ENCODE results near the gene XIRP1. TPM values are rescaled to one million over a fixed set of nuclear protein-coding genes. Genes with fewer than 3 reads are reported as not detected.

Gene XIRP1
- total and polyA plus RNA-seq, 2 donors (not counting 1 experiment from before 2014, with no cell fraction given) = not detected

DNA sequence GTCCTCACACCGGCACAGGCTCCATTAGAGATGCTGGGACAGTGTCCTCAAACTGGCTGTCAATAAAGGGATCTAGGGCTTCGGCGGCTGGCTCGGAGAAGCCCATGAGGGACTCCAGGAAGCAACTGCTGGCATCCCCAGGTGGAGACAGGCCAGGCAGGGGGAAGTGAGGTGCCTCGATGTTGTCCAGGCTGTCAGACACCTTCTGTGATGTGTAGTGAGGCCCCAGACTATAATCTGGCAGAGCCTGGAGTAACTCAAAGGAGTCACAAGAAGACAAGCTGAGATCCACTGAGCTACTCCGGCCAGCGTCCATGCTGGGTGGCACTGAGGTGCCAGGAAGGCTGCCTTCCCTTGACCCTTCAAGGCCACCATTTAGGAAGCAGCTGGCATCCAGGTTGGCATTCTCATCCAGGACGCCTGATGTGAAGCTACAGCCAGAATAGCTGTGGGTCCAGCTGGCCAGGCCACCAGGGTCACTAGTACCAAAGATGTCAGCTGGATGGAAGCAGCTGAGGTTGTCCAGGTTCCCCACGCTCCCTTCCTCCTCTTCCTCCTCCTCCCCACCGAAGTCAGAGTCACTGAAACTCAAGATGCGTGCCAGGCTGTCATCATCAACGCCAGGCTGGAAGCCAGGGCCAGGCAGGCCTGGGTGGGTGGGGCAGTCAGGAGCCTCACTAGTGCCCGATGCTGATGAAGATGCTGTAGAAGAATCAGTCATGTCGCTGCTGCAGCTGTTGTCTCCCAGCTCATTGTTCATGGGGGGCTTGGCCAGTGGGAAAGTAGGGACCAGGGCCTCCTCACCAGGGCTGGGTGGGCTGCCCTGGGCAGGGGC lies 49.1 kb downstream of the XIRP1 start:
- H3K4me1 Mint-ChIP-seq = peaks cover 62% of the 10 kb centered on the region
- H3K4me2 ChIP-seq (replicated peaks; ENCODE audit: low read depth, low read length, poor library complexity, severe bottlenecking) = no peak overlapping the region
- H4K20me1 ChIP-seq (ENCODE audit: control insufficient read depth, insufficient read depth, low read length, poor library complexity, severe bottlenecking) = peaks cover 78% of the 10 kb centered on the region
- no peak overlapping the region for H3K27ac ChIP-seq (ENCODE audit: low read length in 2 of 2)
- no peak overlapping the region for H3K9ac ChIP-seq (ENCODE audit: low read length)
- intact Hi-C loops (cut with micrococcal nuclease) = no loop called here
- H3K36me3 ChIP-seq (replicated peaks in 1 of 2; ENCODE audit: control extremely low read depth in 1 of 2, control insufficient read depth in 1 of 2, extremely low read depth in 1 of 2, insufficient read depth in 2 of 2, low read length in 1 of 2) = peaks cover 2 to 63% of the 10 kb centered on the region in 2 experiments
- DNase-seq (no peak), ATAC-seq (ENCODE audit: low read depth) (no peak)
- H3K4me3 ChIP-seq (ENCODE audit: control extremely low read depth in 1 of 5, extremely low read depth in 1 of 5, insufficient read depth in 1 of 5, low read depth in 2 of 5, low read length in 4 of 5) = no peak overlapping the region
- ChIA-PET POLR2A (no interaction called here), CTCF (interaction anchor here (0.8 to 1.5 kb wide), 4 partner anchors 11 to 148 kb away, joined by 4 to 5 read pairs (median 4); no protein-coding TSS in a partner anchor)
- no peaks in the 10 kb centered on the region for H3K27me3 ChIP-seq (replicated peaks in 1 of 4; ENCODE audit: control extremely low read depth in 1 of 4, control insufficient read depth in 3 of 4, insufficient read depth in 4 of 4, low read length in 3 of 4)
- 79% methylated on average over 13 of the region's 14 CpGs for WGBS (ENCODE audit: insufficient coverage)
- H3K9me3 Mint-ChIP-seq (ENCODE audit: insufficient read depth) = no peaks in the 10 kb centered on the region
- H3K4me1 ChIP-seq (ENCODE audit: control insufficient read depth in 2 of 2, insufficient read depth in 2 of 2, low read length in 2 of 2) = peaks cover 48 to 52% of the 10 kb centered on the region in 2 donors
- H3K4me3 Mint-ChIP-seq = no peak overlapping the region
- TF ChIP-seq CTCF (IDR thresholded peaks at IDR 0.05) (no peak), EZH2 (IDR thresholded peaks at IDR 0.05; ENCODE audit: borderline replicate concordance, insufficient read depth, low read depth, low read length, poor library complexity, severe bottlenecking) (no peak)
- no peaks in the 10 kb centered on the region for H3K27me3 Mint-ChIP-seq
- no peaks in the 10 kb centered on the region for H3K9me3 ChIP-seq (ENCODE audit: control extremely low read depth in 1 of 3, control insufficient read depth in 2 of 3, insufficient read depth in 1 of 3, low read length in 2 of 3)
- H2AFZ ChIP-seq (ENCODE audit: insufficient read depth, low read depth, low read length, poor library complexity, severe bottlenecking) = no peak overlapping the region
- H3K79me2 ChIP-seq (ENCODE audit: control insufficient read depth, insufficient read depth, low read length) = peaks cover 65% of the 10 kb centered on the region
- H3K27ac Mint-ChIP-seq = peak overlapping the region; percentile 44

DNA sequence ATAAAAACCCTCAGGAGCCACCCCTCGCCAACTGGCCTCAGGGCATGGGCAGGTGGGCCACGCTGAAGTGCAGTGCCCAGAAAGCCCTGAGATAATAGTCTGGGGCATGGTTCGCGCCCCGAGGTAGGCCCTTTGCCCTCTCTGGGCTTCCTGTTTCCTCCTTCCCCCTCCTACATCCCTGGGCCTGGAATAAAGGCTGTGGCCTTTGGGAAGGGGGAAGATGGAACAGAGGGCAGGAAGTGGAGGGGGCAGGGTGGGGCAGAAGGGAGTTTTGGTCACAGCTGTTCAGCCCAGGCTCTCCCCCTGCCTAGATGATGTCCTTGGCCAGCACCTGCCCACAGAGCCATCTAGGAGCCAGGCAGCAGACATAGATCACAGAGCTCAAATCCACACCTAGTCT lies 50.3 kb downstream of the XIRP1 start:
- Histone ChIP-seq H3K9ac (ENCODE audit: low read length) (no peak overlapping the region), H2AFZ (ENCODE audit: insufficient read depth, low read depth, low read length, poor library complexity, severe bottlenecking) (no peak overlapping the region), H3K36me3 (replicated peaks in 1 of 2; ENCODE audit: control extremely low read depth in 1 of 2, control insufficient read depth in 1 of 2, extremely low read depth in 1 of 2, insufficient read depth in 2 of 2, low read length in 1 of 2) (peaks cover 2 to 73% of the 10 kb centered on the region in 2 experiments), H3K79me2 (ENCODE audit: control insufficient read depth, insufficient read depth, low read length) (peaks cover 53% of the 10 kb centered on the region), H4K20me1 (ENCODE audit: control insufficient read depth, insufficient read depth, low read length, poor library complexity, severe bottlenecking) (peaks cover 66% of the 10 kb centered on the region), H3K4me2 (replicated peaks; ENCODE audit: low read depth, low read length, poor library complexity, severe bottlenecking) (peak overlapping the region; percentile 40), H3K27me3 (replicated peaks in 1 of 4; ENCODE audit: control extremely low read depth in 1 of 4, control insufficient read depth in 3 of 4, insufficient read depth in 4 of 4, low read length in 3 of 4) (no peaks in the 10 kb centered on the region), H3K27ac (ENCODE audit: low read length in 2 of 2) (peak overlapping the region; percentile 19 to 62), H3K4me3 (ENCODE audit: control extremely low read depth in 1 of 5, extremely low read depth in 1 of 5, insufficient read depth in 1 of 5, low read depth in 2 of 5, low read length in 4 of 5) (no peak overlapping the region), H3K4me1 (ENCODE audit: control insufficient read depth in 2 of 2, insufficient read depth in 2 of 2, low read length in 2 of 2) (peaks cover 36 to 40% of the 10 kb centered on the region in 2 donors), H3K9me3 (ENCODE audit: control extremely low read depth in 1 of 3, control insufficient read depth in 2 of 3, insufficient read depth in 1 of 3, low read length in 2 of 3) (no peaks in the 10 kb centered on the region)
- DNase-seq = no peak
- no peak for ATAC-seq (ENCODE audit: low read depth)
- Mint-ChIP-seq H3K27me3 (no peaks in the 10 kb centered on the region), H3K4me1 (peaks cover 50% of the 10 kb centered on the region), H3K27ac (peak overlapping the region; percentile 86), H3K9me3 (ENCODE audit: insufficient read depth) (no peaks in the 10 kb centered on the region), H3K4me3 (peak overlapping the region; percentile 44)
- POLR2A ChIA-PET = interaction anchor here (1.5 kb wide), 1 partner anchor 9 kb away, joined by 3 read pairs; no protein-coding TSS in a partner anchor
- intact Hi-C loops (cut with micrococcal nuclease) = no loop called here
- no CpG with 5 or more reads among the region's 5 CpGs for WGBS (ENCODE audit: insufficient coverage)
- CTCF ChIA-PET = interaction anchor here (1.4 to 1.5 kb wide), 2 partner anchors 10 to 146 kb away, joined by 4 to 5 read pairs; no protein-coding TSS in a partner anchor
- TF ChIP-seq CTCF (IDR thresholded peaks at IDR 0.05) = no peak
- no peak for TF ChIP-seq EZH2 (IDR thresholded peaks at IDR 0.05; ENCODE audit: borderline replicate concordance, insufficient read depth, low read depth, low read length, poor library complexity, severe bottlenecking)
